Mucosa of stomach (tissue), 1 donor: ENCODE results near the gene COBL.

Experiments
- H3K27me3 ChIP-seq: one replicate; pipeline ENCODE4 v1.7.0; 2013; ENCODE audit warnings: mild to moderate bottlenecking, low read length; ENCODE audit not compliant: control insufficient read depth, insufficient read depth
- H3K36me3 ChIP-seq: one replicate; pipeline ENCODE4 v1.7.0; 2013; ENCODE audit warnings: low read length; ENCODE audit not compliant: control insufficient read depth, insufficient read depth
- H3K4me1 ChIP-seq: one replicate; pipeline ENCODE4 v1.7.0; 2013; ENCODE audit warnings: mild to moderate bottlenecking, low read length; ENCODE audit not compliant: control insufficient read depth, insufficient read depth
- H3K4me3 ChIP-seq: one replicate; pipeline ENCODE4 v1.7.0; 2013; ENCODE audit warnings: low read length
- H3K9ac ChIP-seq: one replicate; pipeline ENCODE4 v1.7.0; 2013; ENCODE audit warnings: mild to moderate bottlenecking, low read length, moderate library complexity
- H3K9me3 ChIP-seq: one replicate; pipeline ENCODE4 v1.7.0; 2013; ENCODE audit warnings: mild to moderate bottlenecking, low read length, moderate library complexity; ENCODE audit not compliant: control insufficient read depth
- donor health status: Pancreatic carcinoma.

The COBL gene

DNA sequence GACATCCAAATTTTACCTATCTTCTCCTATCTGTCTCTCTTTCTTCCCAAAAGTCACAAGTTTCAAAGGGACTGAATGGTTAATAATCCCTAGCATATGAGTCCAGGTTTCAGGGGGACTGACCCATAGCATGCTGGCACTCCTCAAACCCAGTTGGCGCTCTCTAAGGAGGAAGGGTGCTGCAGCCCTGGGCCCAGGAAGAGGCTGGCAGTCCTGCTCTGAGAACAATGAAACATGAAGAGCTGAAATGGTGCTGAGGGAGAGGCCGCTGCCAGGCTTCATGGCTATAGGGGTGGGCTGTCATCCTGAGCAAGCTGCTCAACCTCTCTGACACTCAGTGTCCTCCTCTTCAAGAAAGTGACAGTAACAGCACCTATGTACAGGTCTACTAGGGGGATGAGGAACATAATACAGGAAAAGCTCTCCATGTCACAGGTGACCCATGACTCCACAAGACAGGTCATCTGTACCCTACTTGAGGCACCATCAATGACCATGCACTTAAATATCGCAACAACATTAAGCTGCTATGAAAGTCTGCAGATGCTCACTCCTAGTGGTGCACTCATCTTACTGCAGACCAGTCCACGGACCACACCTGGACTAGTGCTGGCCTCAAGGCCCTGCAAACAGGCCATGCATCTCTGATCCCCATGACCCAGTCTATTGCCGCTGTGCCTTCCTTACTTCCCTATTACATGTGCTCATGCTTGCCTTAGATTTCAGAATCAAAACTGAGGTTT is 17.0 kb downstream of the COBL start:
- H3K9me3 ChIP-seq = no peaks in the 10 kb centered on the region
- peaks cover 16% of the 10 kb centered on the region for H3K4me1 ChIP-seq
- no peaks in the 10 kb centered on the region for H3K36me3 ChIP-seq
- H3K9ac ChIP-seq = no peak overlapping the region
- H3K27me3 ChIP-seq = no peaks in the 10 kb centered on the region
- H3K4me3 ChIP-seq = no peak overlapping the region

DNA sequence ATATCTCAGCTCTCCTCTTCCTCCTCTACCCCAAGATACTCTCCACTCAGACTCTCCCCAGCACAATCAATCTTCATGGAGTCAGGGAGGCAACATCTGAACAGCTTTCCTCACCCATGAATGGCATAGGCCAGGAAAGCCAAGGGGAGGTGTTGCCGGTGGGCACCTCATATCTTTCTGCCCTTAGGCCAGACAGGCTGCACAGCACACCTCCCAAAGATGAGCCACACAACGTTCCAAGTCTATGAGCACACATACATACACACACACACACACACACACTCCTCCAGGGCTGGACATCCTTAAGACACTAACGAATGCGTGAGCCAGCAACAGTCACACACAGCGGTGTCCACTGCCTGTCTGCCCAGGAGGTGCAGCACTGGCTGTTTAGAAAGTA is 17.7 kb downstream of the COBL start:
- H3K4me1 ChIP-seq = peaks cover 16% of the 10 kb centered on the region
- no peak overlapping the region for H3K4me3 ChIP-seq
- H3K27me3 ChIP-seq = no peaks in the 10 kb centered on the region
- no peaks in the 10 kb centered on the region for H3K9me3 ChIP-seq
- H3K9ac ChIP-seq = no peak overlapping the region
- H3K36me3 ChIP-seq = no peaks in the 10 kb centered on the region

DNA sequence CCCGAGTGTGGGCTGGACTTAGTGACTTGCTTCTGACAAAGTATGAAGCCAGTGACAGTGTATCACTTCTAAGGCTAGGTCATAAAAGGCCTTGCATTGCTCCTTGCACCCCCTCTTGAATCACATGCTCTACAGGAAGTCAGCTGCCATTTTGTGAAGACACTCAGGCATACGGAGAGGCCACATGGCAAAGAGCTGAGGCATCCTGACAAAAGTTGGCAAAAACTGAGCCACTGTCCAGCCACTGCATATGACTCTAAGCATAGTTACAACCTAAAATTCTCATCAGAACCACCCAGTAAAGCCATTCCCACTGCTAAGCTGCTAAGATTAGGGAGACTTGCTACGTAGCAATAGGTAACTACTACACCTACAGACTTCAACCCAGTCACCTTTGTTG is 18.6 kb downstream of the COBL start:
- Histone ChIP-seq H3K27me3 (no peaks in the 10 kb centered on the region), H3K9ac (no peak overlapping the region), H3K9me3 (no peaks in the 10 kb centered on the region), H3K4me3 (no peak overlapping the region), H3K4me1 (peaks cover 10% of the 10 kb centered on the region), H3K36me3 (no peaks in the 10 kb centered on the region)

DNA sequence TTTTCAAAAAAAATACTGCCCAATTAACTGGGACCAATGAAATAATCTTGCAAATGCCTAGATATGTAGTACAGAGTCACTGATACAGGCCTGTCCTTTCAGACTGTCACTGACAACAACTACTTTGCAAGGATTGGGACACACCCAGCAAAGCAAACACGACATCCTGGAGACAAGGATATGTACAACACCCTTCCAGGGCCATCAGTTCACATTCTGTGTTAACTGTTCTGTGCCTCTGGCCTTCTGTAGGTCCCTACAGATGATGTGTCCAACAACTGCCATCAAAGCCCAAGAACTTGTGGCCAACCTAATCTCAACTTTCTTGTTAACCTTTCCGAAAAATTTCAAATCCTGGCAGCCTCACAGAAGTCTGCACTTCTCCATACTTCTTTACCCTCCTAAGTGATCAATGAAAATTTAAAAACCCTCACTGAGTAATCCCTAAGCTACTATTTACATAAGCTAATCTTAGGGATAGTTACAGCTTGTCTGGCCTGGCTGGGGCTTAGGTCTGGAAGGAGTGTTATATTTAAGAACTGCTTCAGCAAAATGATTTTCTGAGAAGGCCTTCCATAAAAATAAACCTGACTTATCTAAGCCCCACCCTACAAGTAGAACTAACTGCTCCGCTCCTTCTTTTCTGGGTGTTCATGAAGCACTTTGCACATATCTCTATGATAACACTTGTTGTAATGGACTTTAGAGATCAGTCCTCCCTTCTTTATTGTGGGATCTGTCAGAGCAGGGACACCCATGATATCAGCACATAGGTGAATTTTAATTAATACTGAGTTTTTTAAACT is 21.0 kb downstream of the COBL start:
- no peaks in the 10 kb centered on the region for H3K9me3 ChIP-seq
- no peak overlapping the region for H3K4me3 ChIP-seq
- no peaks in the 10 kb centered on the region for H3K36me3 ChIP-seq
- H3K4me1 ChIP-seq = peaks cover 15% of the 10 kb centered on the region
- no peak overlapping the region for H3K9ac ChIP-seq
- no peaks in the 10 kb centered on the region for H3K27me3 ChIP-seq

DNA sequence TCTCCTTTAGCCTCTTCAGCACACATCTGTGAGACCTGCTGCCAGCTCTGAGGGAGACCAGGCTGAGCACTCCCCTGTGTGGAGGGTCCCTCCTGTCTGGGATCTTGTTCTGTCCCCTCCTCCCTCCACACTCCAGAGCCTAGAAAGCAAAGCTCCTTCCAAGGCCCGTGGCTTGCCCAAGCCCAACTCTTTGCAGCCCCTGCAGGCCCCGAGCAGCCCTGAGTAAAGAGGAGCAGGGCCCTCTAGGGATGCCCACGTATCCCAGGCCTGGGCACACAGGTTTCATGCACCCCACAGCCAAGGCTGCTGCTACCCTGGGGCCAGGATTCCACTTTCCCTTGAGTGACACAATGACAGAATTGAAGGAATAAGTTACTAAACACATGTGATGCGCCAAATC is 24.0 kb downstream of the COBL start:
- H3K9me3 ChIP-seq = no peaks in the 10 kb centered on the region
- H3K9ac ChIP-seq = no peak overlapping the region
- no peaks in the 10 kb centered on the region for H3K36me3 ChIP-seq
- H3K4me1 ChIP-seq = peaks cover 34% of the 10 kb centered on the region
- no peak overlapping the region for H3K4me3 ChIP-seq
- H3K27me3 ChIP-seq = no peaks in the 10 kb centered on the region

DNA sequence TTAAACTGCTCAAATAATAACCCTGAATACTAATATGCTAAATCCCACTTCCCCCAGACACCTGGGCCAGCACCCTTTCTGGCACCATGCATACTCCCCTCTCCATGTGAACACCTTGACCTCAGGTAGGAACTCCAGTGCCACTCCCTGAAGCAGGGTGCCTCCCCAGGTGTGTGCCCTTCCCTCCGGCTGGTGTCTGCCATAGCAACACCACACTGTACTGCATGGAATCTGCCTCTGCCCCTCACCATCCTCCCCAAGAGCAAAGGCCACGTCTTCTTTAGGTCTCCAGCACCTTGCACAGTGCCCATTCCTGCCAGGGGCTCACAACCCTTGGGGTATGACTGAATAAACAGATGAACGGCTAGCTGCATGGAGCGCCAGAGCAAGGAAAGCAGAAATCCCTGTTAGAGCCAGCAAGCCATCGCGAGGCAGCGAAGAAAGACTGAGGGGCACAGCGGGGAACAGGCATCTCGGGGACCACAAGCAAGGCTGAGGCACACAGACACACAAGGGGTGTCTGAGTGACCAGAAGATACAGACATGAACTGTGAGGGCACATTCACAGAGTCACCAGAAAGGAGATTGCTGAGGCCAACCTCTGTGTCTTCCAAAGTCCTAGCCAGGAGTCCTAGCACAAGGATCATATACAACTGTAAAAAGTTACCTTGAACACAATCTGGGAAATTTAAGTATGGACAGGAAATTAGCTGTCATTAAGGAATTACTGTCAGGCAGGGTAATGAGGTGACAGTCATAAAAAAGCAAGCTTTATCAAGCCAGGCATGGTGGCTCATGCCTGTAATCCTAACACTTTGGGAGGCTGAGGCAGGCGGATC is 25.7 kb downstream of the COBL start:
- peaks cover 34% of the 10 kb centered on the region for H3K4me1 ChIP-seq
- H3K4me3 ChIP-seq = no peak overlapping the region
- no peaks in the 10 kb centered on the region for H3K27me3 ChIP-seq
- no peaks in the 10 kb centered on the region for H3K36me3 ChIP-seq
- H3K9ac ChIP-seq = no peak overlapping the region
- no peaks in the 10 kb centered on the region for H3K9me3 ChIP-seq

DNA sequence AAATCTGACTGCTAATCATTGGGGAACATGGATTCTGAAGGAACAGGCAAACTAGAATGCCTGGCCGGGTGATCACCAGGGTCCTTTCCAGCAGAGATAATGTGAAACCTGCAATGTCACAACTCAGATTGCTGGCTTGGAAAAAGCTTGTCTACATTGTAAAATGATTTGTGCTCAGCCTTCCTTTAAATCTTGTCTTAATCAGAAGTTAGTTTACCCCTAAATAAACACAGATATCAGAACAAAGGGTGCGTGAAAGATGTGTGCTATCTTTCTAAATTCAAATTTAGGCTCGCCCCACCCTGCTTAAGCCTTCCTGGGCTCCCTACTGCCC is 26.3 kb downstream of the COBL start:
- Histone ChIP-seq H3K9ac (no peak overlapping the region), H3K27me3 (no peaks in the 10 kb centered on the region), H3K36me3 (no peaks in the 10 kb centered on the region), H3K4me3 (no peak overlapping the region), H3K4me1 (peaks cover 29% of the 10 kb centered on the region), H3K9me3 (no peaks in the 10 kb centered on the region)

DNA sequence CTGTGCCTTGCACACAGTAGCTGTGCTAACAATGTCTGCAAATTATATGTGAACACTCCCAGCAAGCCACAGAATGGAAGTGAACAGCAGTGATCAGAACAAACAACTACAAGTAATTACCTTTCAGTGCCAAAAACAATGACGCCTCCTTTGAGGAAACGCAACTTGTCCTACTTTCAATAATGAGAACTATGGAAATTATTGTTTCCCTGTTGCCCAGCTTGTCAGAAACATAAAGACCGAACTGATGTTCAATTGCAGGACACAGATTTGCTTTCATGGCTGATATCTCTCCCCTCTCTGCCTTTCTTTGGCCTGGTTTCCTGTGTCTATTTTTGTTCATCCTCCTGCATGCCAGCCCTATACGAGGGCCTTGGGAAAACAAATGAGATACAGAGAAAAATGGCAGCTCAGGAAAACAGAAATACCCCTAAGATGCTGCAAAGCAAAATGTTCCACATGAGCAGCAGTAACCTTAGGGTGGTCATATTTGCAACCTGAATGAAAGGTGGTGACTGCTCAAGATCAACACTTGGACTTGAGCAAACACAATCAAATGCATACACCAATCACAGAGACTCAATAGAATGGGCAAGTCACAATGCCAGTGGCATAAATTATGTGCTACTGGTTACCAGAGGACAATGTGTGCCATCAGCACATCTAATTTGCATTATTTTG is 26.8 kb downstream of the COBL start:
- H3K36me3 ChIP-seq = no peaks in the 10 kb centered on the region
- no peaks in the 10 kb centered on the region for H3K27me3 ChIP-seq
- no peak overlapping the region for H3K4me3 ChIP-seq
- H3K9me3 ChIP-seq = no peaks in the 10 kb centered on the region
- H3K9ac ChIP-seq = no peak overlapping the region
- H3K4me1 ChIP-seq = peaks cover 27% of the 10 kb centered on the region

DNA sequence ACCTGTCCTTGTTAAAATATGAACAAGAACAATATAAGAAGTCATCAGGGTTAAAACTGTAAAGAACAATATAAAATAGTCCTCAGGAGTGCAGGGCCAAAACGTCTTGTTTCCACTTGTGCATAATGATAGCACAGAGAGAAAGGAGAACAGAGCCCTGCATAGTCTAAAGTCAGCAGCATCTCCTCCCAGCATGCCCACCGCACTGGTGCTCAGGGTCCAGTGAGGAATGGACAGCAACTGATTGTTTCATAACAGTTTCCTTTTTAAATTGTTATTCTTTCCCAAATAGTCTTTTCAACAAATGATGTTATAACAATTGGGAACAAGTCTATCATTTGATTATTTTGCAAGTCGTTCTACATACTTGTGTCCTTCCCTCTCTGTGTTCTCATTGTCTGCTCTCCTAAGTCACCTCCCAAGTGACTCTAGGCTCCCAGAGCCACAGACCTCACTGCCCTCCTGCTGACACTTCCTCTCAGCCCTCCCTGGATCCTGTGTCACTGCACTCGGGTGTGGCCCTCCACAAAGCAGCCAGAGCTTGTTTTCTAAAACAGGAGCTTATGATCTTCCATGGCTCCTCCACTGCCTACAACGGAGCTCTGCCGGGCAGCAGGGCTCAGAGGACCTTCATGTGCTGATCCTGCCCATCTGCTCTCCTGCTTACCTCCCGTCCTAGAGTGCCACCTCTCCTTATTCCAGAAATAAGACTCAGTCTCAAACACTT is 27.6 kb downstream of the COBL start:
- Histone ChIP-seq H3K27me3 (no peaks in the 10 kb centered on the region), H3K36me3 (no peaks in the 10 kb centered on the region), H3K4me3 (no peak overlapping the region), H3K9me3 (no peaks in the 10 kb centered on the region), H3K9ac (no peak overlapping the region), H3K4me1 (peaks cover 27% of the 10 kb centered on the region)

DNA sequence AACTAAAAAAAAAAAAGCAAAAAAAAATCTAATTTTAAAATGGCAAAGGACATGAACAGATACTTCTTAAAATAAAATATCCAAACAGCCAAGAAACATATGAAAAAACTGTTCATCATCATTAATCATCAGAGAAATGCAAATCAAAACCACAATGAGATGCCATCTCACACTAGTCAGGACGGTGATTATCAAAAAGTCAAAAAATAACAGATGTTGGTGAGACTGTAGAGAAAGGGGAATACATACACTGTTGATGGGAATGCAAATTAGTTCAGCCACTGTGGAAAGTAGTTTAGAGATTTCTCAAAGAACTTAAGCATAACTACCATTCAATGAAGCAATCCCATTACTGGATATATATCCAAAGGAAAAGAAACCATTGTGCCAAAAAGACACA is 30.2 kb downstream of the COBL start:
- no peak overlapping the region for H3K4me3 ChIP-seq
- H3K27me3 ChIP-seq = no peaks in the 10 kb centered on the region
- no peak overlapping the region for H3K9ac ChIP-seq

DNA sequence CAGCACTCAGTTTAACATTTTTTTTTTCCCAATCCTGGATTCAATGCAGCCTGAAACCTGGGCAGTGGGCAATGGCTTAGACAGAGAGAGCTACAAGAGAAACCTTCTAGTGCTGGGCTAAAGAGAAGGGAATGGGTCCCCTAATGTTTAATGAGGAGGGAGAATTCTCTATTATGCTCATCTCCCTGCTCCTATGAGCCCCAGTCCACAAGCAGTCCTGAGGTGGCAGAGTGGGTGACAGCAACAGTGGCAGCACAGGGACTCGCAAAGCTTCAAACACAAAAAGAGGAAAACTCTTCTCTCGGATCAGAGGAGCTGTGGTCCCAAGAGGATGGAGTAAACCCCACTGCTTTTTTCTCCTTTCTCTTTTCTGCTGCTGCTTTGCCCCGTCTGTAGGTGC is 36.5 kb downstream of the COBL start:
- no peak overlapping the region for H3K4me3 ChIP-seq
- no peak overlapping the region for H3K9ac ChIP-seq
- H3K27me3 ChIP-seq = no peaks in the 10 kb centered on the region
- H3K4me1 ChIP-seq = no peaks in the 10 kb centered on the region
- H3K36me3 ChIP-seq = no peaks in the 10 kb centered on the region
- no peaks in the 10 kb centered on the region for H3K9me3 ChIP-seq

More for the DNA sequence above, 30.2 kb downstream of the COBL start:
- H3K4me1 ChIP-seq = peaks cover 27% of the 10 kb centered on the region
- H3K36me3 ChIP-seq = no peaks in the 10 kb centered on the region
- no peaks in the 10 kb centered on the region for H3K9me3 ChIP-seq
